Measurements from ENCODE around the gene AFF3. TPM values are rescaled to one million over a fixed set of nuclear protein-coding genes. Genes with fewer than 3 reads are reported as not detected.

The AFF3 gene
- total RNA-seq, 1 donor from 2014 or later, result 20.9 TPM

DNA sequence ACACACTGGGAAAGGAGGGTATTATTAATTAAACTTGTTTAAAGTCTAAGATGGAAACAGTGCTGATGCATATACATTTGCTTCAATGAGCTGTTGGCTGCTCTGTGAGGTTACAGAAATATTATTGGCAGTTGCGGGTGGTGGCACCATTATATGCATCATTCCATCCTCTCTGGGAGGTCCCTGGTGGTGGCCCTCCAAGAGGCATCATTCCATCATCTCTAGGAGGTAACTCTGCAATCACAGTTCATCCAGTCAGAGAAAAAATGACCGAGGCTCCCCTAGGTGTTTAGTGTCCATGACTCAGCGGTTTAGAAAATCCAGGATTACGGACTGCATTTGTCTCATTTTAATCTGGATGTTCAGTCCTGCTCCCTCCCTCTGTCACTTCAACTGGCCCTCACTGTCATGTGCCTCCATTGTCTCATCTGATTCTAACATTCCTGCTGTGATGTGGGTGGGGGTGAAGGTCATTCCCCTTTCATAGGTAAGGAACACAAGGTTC, 15.4 kb downstream of the AFF3 start:
- H3K4me1 Mint-ChIP-seq, result peaks cover 22% of the 10 kb centered on the region
- peaks cover 10% of the 10 kb centered on the region for H3K9me3 Mint-ChIP-seq
- H3K27ac Mint-ChIP-seq (ENCODE audit: unreplicated experiment), result peak overlapping the region; percentile 32
- DNase-seq (ENCODE audit: low read depth, low spot score), result no peak
- H3K36me3 Mint-ChIP-seq (ENCODE audit: low read depth), result no peaks in the 10 kb centered on the region
- TF ChIP-seq CTCF (conservative IDR thresholded peaks at IDR 0.05), result no peak
- no peaks in the 10 kb centered on the region for H3K27me3 Mint-ChIP-seq (ENCODE audit: low read depth)
- H3K4me3 Mint-ChIP-seq, result no peak overlapping the region

GRCh38 chr2:100126201-100126600, 16.2 kb downstream of the AFF3 start:
- H3K36me3 Mint-ChIP-seq (ENCODE audit: low read depth), result no peaks in the 10 kb centered on the region
- no peak for TF ChIP-seq CTCF (conservative IDR thresholded peaks at IDR 0.05)
- H3K9me3 Mint-ChIP-seq, result peaks cover 10% of the 10 kb centered on the region
- H3K27me3 Mint-ChIP-seq (ENCODE audit: low read depth), result no peaks in the 10 kb centered on the region
- no peak for DNase-seq (ENCODE audit: low read depth, low spot score)
- peaks cover 22% of the 10 kb centered on the region for H3K4me1 Mint-ChIP-seq
- H3K4me3 Mint-ChIP-seq, result no peak overlapping the region
- H3K27ac Mint-ChIP-seq (ENCODE audit: unreplicated experiment), result no peak overlapping the region

DNA sequence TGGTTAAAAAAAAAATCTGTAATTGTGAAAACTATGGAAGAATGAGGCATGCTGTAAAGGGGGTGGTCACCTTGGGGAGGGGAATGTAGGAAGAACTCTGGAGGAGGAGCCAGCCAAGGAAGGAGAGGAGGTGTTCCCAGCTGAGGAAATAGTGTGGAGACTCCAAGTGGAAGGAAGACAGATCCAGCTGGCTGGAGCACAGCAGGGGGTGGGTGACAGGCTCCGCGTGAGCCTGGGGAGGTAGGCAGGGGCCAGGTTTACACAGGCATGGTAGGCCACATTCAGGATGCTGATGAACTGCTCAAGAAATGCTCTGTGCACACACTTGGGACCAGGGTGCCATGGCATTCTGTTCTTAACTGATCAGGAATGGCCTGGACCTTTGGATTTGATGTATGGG, 16.8 kb downstream of the AFF3 start:
- peaks cover 22% of the 10 kb centered on the region for H3K4me1 Mint-ChIP-seq
- no peak overlapping the region for H3K27ac Mint-ChIP-seq (ENCODE audit: unreplicated experiment)
- DNase-seq (ENCODE audit: low read depth, low spot score), result no peak
- no peak for TF ChIP-seq CTCF (conservative IDR thresholded peaks at IDR 0.05)
- H3K36me3 Mint-ChIP-seq (ENCODE audit: low read depth), result no peaks in the 10 kb centered on the region
- H3K9me3 Mint-ChIP-seq, result peaks cover 10% of the 10 kb centered on the region
- H3K4me3 Mint-ChIP-seq, result no peak overlapping the region
- no peaks in the 10 kb centered on the region for H3K27me3 Mint-ChIP-seq (ENCODE audit: low read depth)

- TF ChIP-seq CTCF (conservative IDR thresholded peaks at IDR 0.05), result no peak
- no peaks in the 10 kb centered on the region for H3K27me3 Mint-ChIP-seq (ENCODE audit: low read depth)
- peaks cover 22% of the 10 kb centered on the region for H3K4me1 Mint-ChIP-seq
- no peak overlapping the region for H3K4me3 Mint-ChIP-seq
- H3K9me3 Mint-ChIP-seq, result peaks cover 10% of the 10 kb centered on the region
- no peaks in the 10 kb centered on the region for H3K36me3 Mint-ChIP-seq (ENCODE audit: low read depth)
- no peak overlapping the region for H3K27ac Mint-ChIP-seq (ENCODE audit: unreplicated experiment)
- DNase-seq (ENCODE audit: low read depth, low spot score), result no peak
Measured at GRCh38 chr2:100124761-100125160, 17.6 kb downstream of the AFF3 start.

- Mint-ChIP-seq H3K4me3 (no peak overlapping the region), H3K9me3 (peaks cover 19% of the 10 kb centered on the region), H3K27ac (ENCODE audit: unreplicated experiment) (no peak overlapping the region), H3K4me1 (peaks cover 11% of the 10 kb centered on the region), H3K27me3 (ENCODE audit: low read depth) (no peaks in the 10 kb centered on the region), H3K36me3 (ENCODE audit: low read depth) (peaks cover 6% of the 10 kb centered on the region)
- DNase-seq (ENCODE audit: low read depth, low spot score), result no peak
- TF ChIP-seq CTCF (conservative IDR thresholded peaks at IDR 0.05), result no peak
Measured at GRCh38 chr2:100121124-100121718, 21.2 kb downstream of the AFF3 start.
